GM20000 (cell line): ENCODE measurements around the gene RNASET2.
"Not testable (repeated sequence)": the region's sequence is repeated elsewhere in the genome, so short reads cannot be mapped to it uniquely, and the experiment has no call there.

ENCODE experiments used
- DNase-seq: peaks from one replicate; pipeline ENCODE4 v3.0.0; 2012; ENCODE audit warnings: low spot score
- CTCF ChIP-seq: IDR thresholded peaks from 2 replicates; pipeline ENCODE4 v1.5.1; 2012; ENCODE audit warnings: mild to moderate bottlenecking, control low read depth; ENCODE audit errors: extremely low read depth, missing control alignments

Gene RNASET2

GRCh38 chr6:166926748-166927147 lies 29.6 kb downstream of the RNASET2 start:
- TF ChIP-seq CTCF = no peak
- DNase-seq = no peak

- DNase-seq = no peak
- no peak for TF ChIP-seq CTCF
Observed at GRCh38 chr6:166925141-166925996, 31.0 kb downstream of the RNASET2 start.

- no peak for TF ChIP-seq CTCF
- no peak for DNase-seq
Observed at GRCh38 chr6:166924531-166924930, 31.8 kb downstream of the RNASET2 start.

DNA sequence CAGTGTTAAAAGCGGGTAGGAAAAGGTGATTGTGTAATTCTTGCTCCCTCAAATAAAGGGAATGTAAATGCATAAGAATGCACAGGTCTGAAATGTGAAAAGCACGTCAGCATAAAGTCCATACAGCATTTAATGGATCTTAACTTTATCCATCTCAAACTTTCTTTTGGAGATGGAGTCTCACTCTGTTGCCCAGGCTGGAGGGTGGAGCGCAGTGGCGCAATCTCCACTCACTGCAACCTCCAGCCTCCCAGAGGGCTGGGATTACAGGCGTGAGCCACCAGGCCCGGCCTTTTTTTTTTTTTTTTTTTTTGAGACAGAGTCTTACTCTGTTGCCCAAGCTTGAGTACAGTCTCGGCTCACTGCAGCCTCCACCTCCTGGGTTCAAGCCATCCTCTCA lies 33.4 kb downstream of the RNASET2 start:
- DNase-seq = no peak
- no peak for TF ChIP-seq CTCF

GRCh38 chr6:166921570-166921969 lies 34.8 kb downstream of the RNASET2 start:
- TF ChIP-seq CTCF = no peak
- DNase-seq = no peak

DNA sequence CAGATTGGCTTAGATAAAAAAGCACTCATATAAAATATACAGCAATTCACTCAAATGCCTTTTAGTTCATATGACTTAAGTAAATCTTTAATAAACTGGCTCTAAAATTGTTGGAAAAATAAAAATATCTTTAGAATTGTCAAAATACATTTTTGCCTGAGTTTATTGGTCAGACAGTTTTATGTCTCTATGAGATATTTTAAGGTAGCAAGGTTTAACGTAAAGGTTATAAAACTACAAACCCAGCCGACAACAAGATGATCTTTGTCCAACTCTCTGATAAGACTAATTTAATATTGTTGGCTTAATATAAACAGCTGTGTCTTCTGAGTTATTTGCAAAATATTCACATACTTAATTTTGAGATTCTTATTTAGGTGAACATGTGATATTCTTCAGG lies 39.5 kb downstream of the RNASET2 start:
- no peak for TF ChIP-seq CTCF
- DNase-seq = no peak

- DNase-seq = not testable (repeated sequence)
Observed at GRCh38 chr6:166915484-166915883, 40.9 kb downstream of the RNASET2 start.

DNA sequence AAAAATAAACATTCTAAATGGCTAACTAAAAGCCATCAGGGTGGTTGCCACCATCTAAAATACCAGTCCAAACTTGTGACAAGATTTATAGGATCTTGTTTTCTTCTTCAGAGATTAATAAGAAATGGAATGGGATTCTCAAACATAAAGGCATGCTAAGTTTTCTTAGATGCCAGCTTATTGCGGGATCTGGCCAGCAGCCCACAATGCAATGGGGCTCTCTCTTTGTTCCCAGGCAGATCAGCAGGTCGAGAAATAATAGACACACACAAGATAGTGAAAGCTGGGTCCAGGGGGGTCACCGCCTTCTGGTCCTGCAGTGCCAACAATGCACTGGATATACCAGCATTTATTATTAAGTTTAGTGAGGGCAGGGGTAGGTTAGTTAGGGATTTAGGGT lies 41.4 kb downstream of the RNASET2 start:
- not testable (repeated sequence) for DNase-seq
